HG03097 (cell line): ENCODE measurements around the gene OIP5.
"Not testable (repeated sequence)": the region's sequence is repeated elsewhere in the genome, so short reads cannot be mapped to it uniquely, and the experiment has no call there.

Source experiments
- ATAC-seq: cut with Tn5 transposase; IDR thresholded peaks from one replicate; pipeline ENCODE4 v1.9.1; 2021; ENCODE audit not compliant: unreplicated experiment, low FRiP score

The OIP5 gene

DNA sequence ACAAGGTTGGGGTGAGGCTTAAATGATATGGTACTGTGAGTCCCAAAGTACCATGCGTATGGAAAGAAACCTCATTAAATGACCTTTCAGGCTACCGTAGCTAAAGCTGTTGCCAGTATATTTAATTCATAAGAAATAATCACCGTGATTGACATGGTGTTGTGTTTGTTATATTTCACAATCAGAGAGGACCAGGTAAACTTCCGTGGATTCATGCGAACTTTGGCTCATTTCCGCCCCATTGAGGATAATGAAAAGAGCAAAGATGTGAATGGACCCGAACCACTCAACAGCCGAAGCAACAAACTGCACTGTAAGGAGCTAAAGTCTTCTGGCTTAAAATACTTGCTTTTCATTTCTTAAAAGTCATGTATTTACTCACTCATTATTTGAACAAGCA is 69.8 kb downstream of the OIP5 start:
- no peak for ATAC-seq

DNA sequence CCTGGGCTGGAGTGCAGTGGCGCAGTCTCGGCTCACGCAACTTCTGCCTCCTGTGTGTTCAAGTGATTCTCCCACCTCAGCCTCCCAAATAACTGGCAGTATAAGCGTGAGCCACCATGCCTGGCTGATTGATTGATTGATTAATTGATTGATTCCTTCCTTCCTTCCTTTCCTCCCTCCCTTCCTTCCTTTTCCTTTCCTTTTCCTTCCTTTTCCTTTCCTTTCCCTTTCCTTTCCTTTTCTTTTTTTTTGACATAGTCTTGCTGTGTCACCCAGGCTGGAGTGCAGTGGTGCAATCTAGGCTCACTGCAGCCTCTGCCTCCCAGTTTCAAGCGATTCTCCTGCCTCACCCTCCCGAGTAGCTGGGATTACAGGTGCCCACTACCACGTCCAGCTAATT is 71.5 kb downstream of the OIP5 start:
- not testable (repeated sequence) for ATAC-seq

DNA sequence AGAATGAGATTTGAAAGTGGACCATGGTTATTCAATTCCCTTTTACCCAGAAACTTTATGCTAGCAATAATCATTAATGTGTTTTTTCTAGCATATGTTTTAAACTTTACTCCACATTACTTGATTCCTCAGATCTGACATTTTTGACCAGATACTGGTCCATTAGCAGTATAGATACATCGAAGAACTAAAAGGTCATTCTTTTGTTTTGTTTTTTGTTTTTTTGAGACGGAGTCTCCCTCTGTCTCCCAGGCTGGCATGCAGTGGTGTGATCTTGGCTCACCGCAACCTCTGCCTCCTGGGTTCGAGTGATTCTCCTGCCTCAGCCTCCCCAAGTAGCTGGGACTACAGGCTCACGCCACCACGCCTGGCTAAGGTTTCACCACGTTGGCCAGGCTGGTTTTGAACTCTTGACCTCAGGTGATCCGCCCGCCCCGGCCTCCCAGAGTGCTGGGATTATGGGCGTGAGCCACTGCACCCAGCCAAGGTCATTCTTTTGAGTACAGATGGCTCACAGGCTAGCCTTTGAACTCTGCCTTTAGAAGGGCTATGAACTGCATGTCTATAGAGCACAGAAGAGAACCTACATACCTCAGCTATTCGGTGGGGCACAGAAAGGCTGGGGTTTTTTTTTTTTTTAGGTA is 72.7 kb downstream of the OIP5 start:
- ATAC-seq, result no peak
